Liver (tissue), 9 donors: ENCODE results near the gene TPST2. TPM values are rescaled to one million over a fixed set of nuclear protein-coding genes. Genes with fewer than 3 reads are reported as not detected.

ENCODE experiments used
- DNase-seq: peaks from one replicate; pipeline ENCODE4 v3.0.0-alpha.2; 2017; ENCODE audit warnings: low spot score
- H3K27ac ChIP-seq, 2 donors: one replicate each; pipeline ENCODE4 v1.7.0; 2013; ENCODE audit warnings: inconsistent platforms in 2 of 2, low read length in 2 of 2, control low read depth in 1 of 2, low read depth in 1 of 2, mild to moderate bottlenecking in 1 of 2
- H3K27me3 ChIP-seq, 4 donors: one replicate each; pipeline versions ENCODE4 v1.6.1 to v1.7.0; 2013; ENCODE audit warnings: low read length in 3 of 4, inconsistent platforms in 1 of 4, mild to moderate bottlenecking in 1 of 4, moderate library complexity in 1 of 4; ENCODE audit not compliant: control insufficient read depth in 4 of 4, insufficient read depth in 4 of 4
- H3K36me3 ChIP-seq, 4 donors: one replicate each; pipeline versions ENCODE4 v1.6.1 to v1.7.0; 2013; ENCODE audit warnings: low read length in 3 of 4, mild to moderate bottlenecking in 3 of 4, low read depth in 1 of 4, moderate library complexity in 1 of 4; ENCODE audit not compliant: control insufficient read depth in 4 of 4, insufficient read depth in 3 of 4
- H3K4me1 ChIP-seq, 4 donors: one replicate each; pipeline versions ENCODE4 v1.6.1 to v1.7.0; 2013; ENCODE audit warnings: low read length in 3 of 4, mild to moderate bottlenecking in 3 of 4, moderate library complexity in 1 of 4; ENCODE audit not compliant: control insufficient read depth in 4 of 4, insufficient read depth in 4 of 4
- H3K4me3 ChIP-seq, 3 donors: one replicate each; pipeline versions ENCODE4 v1.6.1 to v1.7.0; 2013; ENCODE audit warnings: low read length in 3 of 3, control low read depth in 1 of 3, low read depth in 1 of 3, mild to moderate bottlenecking in 1 of 3
- H3K9ac ChIP-seq, 2 donors: one replicate each; pipeline ENCODE4 v1.7.0; 2013; ENCODE audit warnings: low read length in 2 of 2, mild to moderate bottlenecking in 2 of 2, moderate library complexity in 2 of 2, control low read depth in 1 of 2, low read depth in 1 of 2
- H3K9me3 ChIP-seq, 4 donors: one replicate each; pipeline versions ENCODE4 v1.6.1 to v1.7.0; 2013; ENCODE audit warnings: low read length in 3 of 4; ENCODE audit not compliant: control insufficient read depth in 4 of 4
- ATF3 ChIP-seq: IDR thresholded peaks from 2 replicates; pipeline ENCODE4 v1.6.1; 2016; ENCODE audit warnings: antibody characterized with exemption
- CTCF ChIP-seq: fragments of 150-350 bp; IDR thresholded peaks from 2 replicates; pipeline ENCODE4 v1.5.1; 2017; ENCODE audit warnings: improper control_type of control experiment, low read depth, low read length; ENCODE audit not compliant: missing input control
- EGR1 ChIP-seq, 2 donors: IDR thresholded peaks; 2 replicates each; pipeline ENCODE4 v1.6.1; 2016 to 2018; ENCODE audit warnings: antibody characterized with exemption in 2 of 2, low read depth in 2 of 2
- FOXA1 ChIP-seq: IDR thresholded peaks from 2 replicates; pipeline ENCODE4 v1.6.1; 2016; ENCODE audit warnings: antibody characterized with exemption
- FOXA2 ChIP-seq: IDR thresholded peaks from 2 replicates; pipeline ENCODE4 v1.6.1; 2016; ENCODE audit warnings: antibody characterized with exemption
- GABPA ChIP-seq, 2 donors: IDR thresholded peaks in 1 of 2; conservative IDR thresholded peaks in 1 of 2; 2 replicates each; pipeline ENCODE4 v1.6.1; 2016; ENCODE audit warnings: antibody characterized with exemption in 2 of 2, mild to moderate bottlenecking in 1 of 2, moderate library complexity in 1 of 2
- HNF4A ChIP-seq, 2 donors: conservative IDR thresholded peaks; 2 replicates each; pipeline ENCODE4 v1.6.1; 2016; ENCODE audit warnings: antibody characterized with exemption in 2 of 2, mild to moderate bottlenecking in 2 of 2
- HNF4G ChIP-seq: IDR thresholded peaks from 2 replicates; pipeline ENCODE4 v1.6.1; 2016; ENCODE audit warnings: antibody characterized with exemption
- JUND ChIP-seq, 2 donors: IDR thresholded peaks; 2 replicates each; pipeline ENCODE4 v1.6.1; 2016; ENCODE audit warnings: antibody characterized with exemption in 2 of 2
- MAX ChIP-seq: IDR thresholded peaks from 2 replicates; pipeline ENCODE4 v1.6.1; 2016; ENCODE audit warnings: antibody characterized with exemption
- NR2F2 ChIP-seq: IDR thresholded peaks from 2 replicates; pipeline ENCODE4 v1.6.1; 2016; ENCODE audit warnings: antibody characterized with exemption
- REST ChIP-seq: IDR thresholded peaks from 2 replicates; pipeline ENCODE4 v1.6.1; 2016; ENCODE audit warnings: antibody characterized with exemption, mild to moderate bottlenecking
- RXRA ChIP-seq, 2 donors: IDR thresholded peaks; 2 replicates each; pipeline ENCODE4 v1.6.1; 2017 to 2018; ENCODE audit warnings: antibody characterized with exemption in 2 of 2, mild to moderate bottlenecking in 1 of 2
- SP1 ChIP-seq: IDR thresholded peaks from 2 replicates; pipeline ENCODE4 v1.6.1; 2018; ENCODE audit warnings: antibody characterized with exemption, mild to moderate bottlenecking
- TAF1 ChIP-seq: conservative IDR thresholded peaks from 2 replicates; pipeline ENCODE4 v1.6.1; 2016; ENCODE audit warnings: antibody characterized with exemption, mild to moderate bottlenecking
- YY1 ChIP-seq: IDR thresholded peaks from 2 replicates; pipeline ENCODE4 v1.6.1; 2016; ENCODE audit warnings: antibody characterized with exemption, mild to moderate bottlenecking
- ZBTB33 ChIP-seq: IDR thresholded peaks from 2 replicates; pipeline ENCODE4 v1.6.1; 2016; ENCODE audit warnings: antibody characterized with exemption
- WGBS: extraction: QIAGEN DNeasy Blood & Tissue Kit; methylation state at CpG from one replicate; pipeline ENCODE4 v1.1.7; 2013; 5-methylcytosine and 5-hydroxymethylcytosine counted together
- polyA plus RNA-seq, 2 donors: library from polyadenylated mRNA; stranded (reverse) in 1 of 2; unstranded in 1 of 2; fragments of 200-250 nt in 1 of 2; fragments of >200 nt in 1 of 2; fragmentation: Nextera tagmentation in 1 of 2; extraction: Ambion mirVana in 1 of 2; gene quantifications; one replicate each; pipeline versions ENCODE4 v1.2.1 to v1.2.3, GENCODE V29; 2013 to 2015
- total RNA-seq, 2 donors: library from RNA; depleted of rRNA; stranded (reverse); fragments of >200 nt; gene quantifications; one replicate each; pipeline ENCODE4 v1.2.3, GENCODE V29; 2014
- donor health status: healthy.
- donor health status: healthy.
- donor health status: healthy.
- donor health status: healthy.
- donor health status: healthy.

TPST2 gene
- total and polyA plus RNA-seq, 4 donors, result 33.3 to 109 (median 69.7) TPM

GRCh38 chr22:26568207-26568706, 21.7 kb downstream of the TPST2 start:
- TF ChIP-seq EGR1 (IDR thresholded peaks at IDR 0.05; ENCODE audit: low read depth in 2 of 2) (no peak), FOXA1 (no peak), GABPA (IDR thresholded peaks at IDR 0.05 in 1 of 2, conservative IDR thresholded peaks at IDR 0.05 in 1 of 2) (no peak), REST (no peak), JUND (IDR thresholded peaks at IDR 0.05) (no peak), FOXA2 (no peak), ZBTB33 (no peak), YY1 (no peak), MAX (no peak), TAF1 (no peak), NR2F2 (no peak), CTCF (no peak), RXRA (IDR thresholded peaks at IDR 0.05) (no peak), HNF4G (no peak), ATF3 (no peak)
- Histone ChIP-seq H3K27me3 (no peaks in the 10 kb centered on the region), H3K4me3 (no peak overlapping the region), H3K27ac (peak overlapping the region in 1 of 2 donors; percentile 52), H3K9me3 (no peaks in the 10 kb centered on the region), H3K36me3 (peaks cover 1 to 7% (median 4%) of the 10 kb centered on the region in 4 donors), H3K9ac (no peak overlapping the region), H3K4me1 (peaks cover 2 to 60% (median 32%) of the 10 kb centered on the region in 4 donors)
- DNase-seq, result no peak
- WGBS, result 77% methylated on average over 11 of the region's 11 CpGs

- no peak for DNase-seq
- TF ChIP-seq NR2F2, result no peak
- no peak for TF ChIP-seq YY1
- no peak for TF ChIP-seq TAF1
- no peak for TF ChIP-seq CTCF
- no peak for TF ChIP-seq GABPA (IDR thresholded peaks at IDR 0.05 in 1 of 2, conservative IDR thresholded peaks at IDR 0.05 in 1 of 2)
- no peak for TF ChIP-seq HNF4A (conservative IDR thresholded peaks at IDR 0.05)
- TF ChIP-seq JUND (IDR thresholded peaks at IDR 0.05), result no peak
- no peak for TF ChIP-seq EGR1 (IDR thresholded peaks at IDR 0.05; ENCODE audit: low read depth in 2 of 2)
- no peak for TF ChIP-seq SP1
- TF ChIP-seq FOXA2, result no peak
- no peak for TF ChIP-seq HNF4G
- TF ChIP-seq ATF3, result no peak
- no peak for TF ChIP-seq REST
Measured at GRCh38 chr22:26567610-26568009, 22.3 kb downstream of the TPST2 start.

More at GRCh38 chr22:26567610-26568009, 22.3 kb downstream of the TPST2 start:
- Histone ChIP-seq H3K36me3 (peaks cover 1 to 7% (median 4%) of the 10 kb centered on the region in 4 donors), H3K4me3 (no peak overlapping the region), H3K27ac (no peak overlapping the region), H3K9ac (no peak overlapping the region), H3K27me3 (no peaks in the 10 kb centered on the region), H3K4me1 (peaks cover 2 to 59% (median 37%) of the 10 kb centered on the region in 4 donors), H3K9me3 (no peaks in the 10 kb centered on the region)
- 68% methylated on average over 2 of the region's 2 CpGs for WGBS
